ENCODE data around the gene ISG15.
"Not testable (repeated sequence)": the region's sequence is repeated elsewhere in the genome, so short reads cannot be mapped to it uniquely, and the experiment has no call there.

The ISG15 gene

DNA sequence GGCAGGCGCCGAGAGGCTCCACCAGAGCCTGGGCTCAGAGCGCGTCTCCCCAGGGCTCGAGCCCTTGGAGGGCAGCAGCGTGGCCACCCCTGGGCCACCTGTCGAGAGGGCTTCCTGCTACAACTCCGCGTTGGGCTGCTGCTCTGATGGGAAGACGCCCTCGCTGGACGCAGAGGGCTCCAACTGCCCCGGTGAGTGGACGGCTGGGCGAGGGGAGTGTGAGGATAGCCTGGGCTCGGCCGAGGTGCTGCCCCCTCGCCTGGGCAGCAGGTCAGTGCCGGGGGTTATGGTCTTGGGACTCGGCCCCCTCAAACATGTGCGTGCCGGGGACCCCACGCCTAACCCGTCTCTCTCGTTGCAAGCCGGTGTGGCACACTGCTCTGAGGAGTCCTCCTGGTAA lies 33.5 kb downstream of the ISG15 start:
- no peak for DNase-seq (ENCODE audit: low read depth)

DNA sequence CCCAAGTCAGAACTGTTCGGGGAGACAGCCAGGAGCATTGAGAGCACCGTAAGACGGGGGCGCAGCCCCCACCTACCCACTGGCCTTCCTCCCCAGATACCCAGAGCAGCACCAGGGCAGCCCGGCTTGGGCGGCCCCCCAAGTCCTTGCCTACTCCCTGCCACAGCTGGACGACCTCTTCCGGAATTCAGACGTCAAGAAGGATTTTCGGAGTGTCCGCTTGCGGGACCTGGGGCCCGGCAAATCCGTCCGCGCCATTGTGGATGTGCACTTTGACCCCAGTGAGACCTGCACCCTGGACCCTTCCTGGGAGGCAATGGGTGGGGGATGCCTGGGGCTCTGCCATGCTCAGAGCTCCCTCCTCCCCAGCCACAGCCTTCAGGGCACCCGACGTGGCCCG lies 34.1 kb downstream of the ISG15 start:
- no peak for DNase-seq (ENCODE audit: low read depth)

DNA sequence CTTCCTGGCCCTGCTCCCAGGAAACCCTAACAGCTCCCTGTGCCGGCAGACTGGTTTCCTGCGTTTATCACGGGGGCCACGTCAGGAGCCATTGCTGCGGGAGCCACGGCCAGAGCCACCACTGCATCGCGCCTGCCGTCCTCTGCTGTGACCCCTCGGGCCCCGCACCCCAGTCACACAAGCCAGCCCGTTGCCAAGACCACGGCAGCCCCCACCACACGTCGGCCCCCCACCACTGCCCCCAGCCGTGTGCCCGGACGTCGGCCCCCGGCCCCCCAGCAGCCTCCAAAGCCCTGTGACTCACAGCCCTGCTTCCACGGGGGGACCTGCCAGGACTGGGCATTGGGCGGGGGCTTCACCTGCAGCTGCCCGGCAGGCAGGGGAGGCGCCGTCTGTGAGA lies 34.7 kb downstream of the ISG15 start:
- DNase-seq (ENCODE audit: low read depth) = no peak

DNA sequence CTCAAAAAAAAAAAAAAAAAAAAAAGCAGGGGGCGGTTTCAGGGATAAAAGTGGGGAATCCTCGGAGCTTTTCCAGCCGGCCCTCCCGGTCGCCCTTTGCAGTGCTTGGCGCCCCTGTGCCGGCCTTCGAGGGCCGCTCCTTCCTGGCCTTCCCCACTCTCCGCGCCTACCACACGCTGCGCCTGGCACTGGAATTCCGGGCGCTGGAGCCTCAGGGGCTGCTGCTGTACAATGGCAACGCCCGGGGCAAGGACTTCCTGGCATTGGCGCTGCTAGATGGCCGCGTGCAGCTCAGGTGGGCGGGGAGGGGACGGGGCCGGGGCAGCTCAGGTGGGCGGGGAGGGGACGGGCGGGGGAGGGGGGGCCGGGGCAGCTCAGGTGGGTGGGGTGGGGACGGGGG lies 35.5 kb downstream of the ISG15 start:
- no peak for DNase-seq (ENCODE audit: low read depth)

DNA sequence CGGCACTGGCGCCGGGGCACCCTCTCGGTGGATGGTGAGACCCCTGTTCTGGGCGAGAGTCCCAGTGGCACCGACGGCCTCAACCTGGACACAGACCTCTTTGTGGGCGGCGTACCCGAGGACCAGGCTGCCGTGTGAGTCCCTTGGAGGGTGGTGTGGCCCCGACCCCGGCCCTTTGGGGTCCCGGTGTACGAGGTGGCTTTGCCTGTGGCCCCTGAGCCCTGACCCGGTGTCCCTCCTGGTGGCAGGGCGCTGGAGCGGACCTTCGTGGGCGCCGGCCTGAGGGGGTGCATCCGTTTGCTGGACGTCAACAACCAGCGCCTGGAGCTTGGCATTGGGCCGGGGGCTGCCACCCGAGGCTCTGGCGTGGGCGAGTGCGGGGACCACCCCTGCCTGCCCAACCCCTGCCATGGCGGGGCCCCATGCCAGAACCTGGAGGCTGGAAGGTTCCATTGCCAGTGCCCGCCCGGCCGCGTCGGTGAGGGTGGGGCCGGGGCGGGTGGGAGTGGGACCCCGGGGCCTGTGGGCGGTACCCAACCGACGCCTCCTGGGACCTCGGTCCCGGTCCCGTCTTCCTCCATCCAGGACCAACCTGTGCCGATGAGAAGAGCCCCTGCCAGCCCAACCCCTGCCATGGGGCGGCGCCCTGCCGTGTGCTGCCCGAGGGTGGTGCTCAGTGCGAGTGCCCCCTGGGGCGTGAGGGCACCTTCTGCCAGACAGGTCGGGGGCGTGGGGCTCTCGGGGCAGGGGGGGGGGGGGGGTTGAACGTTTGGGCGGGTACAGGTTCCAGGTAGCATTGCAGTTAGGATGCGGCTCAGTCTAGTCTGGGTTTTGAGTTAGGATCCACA lies 36.2 kb downstream of the ISG15 start:
- DNase-seq (ENCODE audit: low read depth) = no peak

DNA sequence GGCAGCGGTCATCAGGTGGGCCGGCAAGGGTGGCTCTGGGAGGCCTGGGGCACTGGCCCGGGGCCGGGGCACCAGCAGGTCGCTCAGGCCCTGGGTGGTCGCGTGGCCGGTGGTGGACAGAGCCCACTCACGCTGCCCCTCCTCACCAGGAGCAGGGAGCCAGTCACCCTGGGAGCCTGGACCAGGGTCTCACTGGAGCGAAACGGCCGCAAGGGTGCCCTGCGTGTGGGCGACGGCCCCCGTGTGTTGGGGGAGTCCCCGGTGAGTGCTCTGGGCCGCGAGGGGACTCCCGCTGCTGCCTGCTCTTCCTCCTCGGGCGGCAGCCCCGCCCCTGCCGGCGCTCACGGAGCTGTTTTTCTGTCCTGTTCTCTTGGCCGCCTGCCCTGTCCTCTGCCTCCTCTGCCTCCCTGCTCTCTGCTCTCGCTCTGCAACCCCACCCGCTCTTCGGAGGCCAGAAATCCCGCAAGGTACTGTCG lies 37.3 kb downstream of the ISG15 start:
- no peak for DNase-seq (ENCODE audit: low read depth)

DNA sequence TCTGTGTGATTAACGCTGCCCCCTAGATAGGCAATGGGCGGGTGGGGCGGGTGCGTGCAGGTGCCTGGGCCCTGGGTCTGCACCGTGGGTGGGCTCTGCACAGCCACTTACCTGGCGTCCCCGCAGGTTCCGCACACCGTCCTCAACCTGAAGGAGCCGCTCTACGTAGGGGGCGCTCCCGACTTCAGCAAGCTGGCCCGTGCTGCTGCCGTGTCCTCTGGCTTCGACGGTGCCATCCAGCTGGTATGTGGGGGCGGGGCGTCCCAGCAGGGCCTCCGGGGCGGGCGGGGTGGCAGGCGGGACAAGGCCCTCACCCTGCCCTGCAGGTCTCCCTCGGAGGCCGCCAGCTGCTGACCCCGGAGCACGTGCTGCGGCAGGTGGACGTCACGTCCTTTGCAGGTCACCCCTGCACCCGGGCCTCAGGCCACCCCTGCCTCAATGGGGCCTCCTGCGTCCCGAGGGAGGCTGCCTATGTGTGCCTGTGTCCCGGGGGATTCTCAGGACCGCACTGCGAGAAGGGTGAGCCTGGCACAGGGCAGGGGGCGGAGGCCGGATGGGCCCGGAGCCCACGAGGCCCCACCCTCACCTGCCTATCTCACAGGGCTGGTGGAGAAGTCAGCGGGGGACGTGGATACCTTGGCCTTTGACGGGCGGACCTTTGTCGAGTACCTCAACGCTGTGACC lies 38.0 kb downstream of the ISG15 start:
- DNase-seq (ENCODE audit: low read depth) = no peak

DNA sequence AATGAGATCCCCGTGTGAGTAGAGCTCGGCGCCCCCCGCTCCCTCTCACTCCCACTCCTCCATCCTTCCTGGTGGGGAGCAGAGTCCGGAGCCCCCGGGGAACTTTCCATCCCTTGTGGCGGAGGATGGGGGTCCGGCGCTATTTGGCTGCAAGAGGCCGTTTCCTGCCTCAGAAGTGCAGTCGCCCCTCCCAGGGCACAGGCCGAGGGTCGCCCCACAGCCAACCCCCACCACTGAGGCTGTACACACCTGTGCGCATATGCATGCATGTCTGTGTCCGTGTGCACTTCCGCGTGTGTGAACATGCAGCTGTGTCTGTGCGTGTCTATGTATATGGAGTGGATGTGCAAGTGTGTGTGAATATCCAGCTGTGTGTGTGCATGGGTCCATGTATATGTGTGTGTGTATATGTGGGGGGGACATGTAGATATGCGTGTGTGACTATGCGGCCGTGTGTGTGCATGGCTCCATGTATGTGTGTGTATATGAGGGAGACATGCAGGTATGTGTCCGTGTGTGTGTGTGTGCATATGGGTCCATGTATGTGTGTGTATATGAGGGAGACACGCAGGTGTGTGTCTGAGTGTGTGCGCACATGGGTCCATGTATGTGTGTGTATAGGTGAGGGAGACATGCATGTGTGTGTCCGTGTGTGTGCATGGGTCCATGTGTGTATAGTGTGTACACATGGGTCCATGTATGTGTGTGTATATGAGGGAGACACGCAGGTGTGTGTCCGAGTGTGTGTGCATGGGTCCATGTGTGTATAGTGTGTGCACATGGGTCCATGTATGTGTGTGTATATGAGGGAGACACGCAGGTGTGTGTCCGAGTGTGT lies 38.9 kb downstream of the ISG15 start:
- DNase-seq (ENCODE audit: low read depth) = no peak

DNA sequence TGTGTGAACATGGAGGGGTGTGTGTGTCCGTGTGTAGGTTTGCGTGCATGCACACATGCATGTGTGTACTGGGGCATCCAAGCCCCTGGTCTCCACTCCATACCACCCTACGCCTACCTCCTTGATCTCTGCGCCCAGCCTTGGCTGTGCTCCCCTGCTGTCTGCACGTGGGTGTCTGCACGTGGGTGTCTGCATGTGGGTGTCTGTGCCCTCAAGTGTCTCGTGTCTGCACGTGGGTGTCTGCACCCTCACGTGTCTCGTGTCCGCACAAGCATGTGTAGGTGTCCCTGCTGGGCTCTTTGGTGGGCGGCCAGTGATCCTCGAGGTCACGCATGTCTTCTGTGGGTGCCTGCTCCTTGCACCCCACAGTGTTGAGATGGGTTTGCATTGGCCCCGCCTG lies 39.7 kb downstream of the ISG15 start:
- no peak for DNase-seq (ENCODE audit: low read depth)

DNA sequence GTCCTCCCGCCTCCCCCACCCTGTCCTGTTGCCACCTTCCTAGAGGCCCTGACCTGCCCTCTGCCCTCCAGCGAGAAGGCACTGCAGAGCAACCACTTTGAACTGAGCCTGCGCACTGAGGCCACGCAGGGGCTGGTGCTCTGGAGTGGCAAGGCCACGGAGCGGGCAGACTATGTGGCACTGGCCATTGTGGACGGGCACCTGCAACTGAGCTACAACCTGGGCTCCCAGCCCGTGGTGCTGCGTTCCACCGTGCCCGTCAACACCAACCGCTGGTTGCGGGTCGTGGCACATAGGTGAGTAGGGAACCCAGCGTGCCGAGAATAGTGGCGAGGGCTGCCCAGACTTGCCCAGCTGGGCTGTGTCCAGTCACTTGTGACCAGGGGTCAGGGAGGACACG lies 40.4 kb downstream of the ISG15 start:
- DNase-seq (ENCODE audit: low read depth) = no peak

DNA sequence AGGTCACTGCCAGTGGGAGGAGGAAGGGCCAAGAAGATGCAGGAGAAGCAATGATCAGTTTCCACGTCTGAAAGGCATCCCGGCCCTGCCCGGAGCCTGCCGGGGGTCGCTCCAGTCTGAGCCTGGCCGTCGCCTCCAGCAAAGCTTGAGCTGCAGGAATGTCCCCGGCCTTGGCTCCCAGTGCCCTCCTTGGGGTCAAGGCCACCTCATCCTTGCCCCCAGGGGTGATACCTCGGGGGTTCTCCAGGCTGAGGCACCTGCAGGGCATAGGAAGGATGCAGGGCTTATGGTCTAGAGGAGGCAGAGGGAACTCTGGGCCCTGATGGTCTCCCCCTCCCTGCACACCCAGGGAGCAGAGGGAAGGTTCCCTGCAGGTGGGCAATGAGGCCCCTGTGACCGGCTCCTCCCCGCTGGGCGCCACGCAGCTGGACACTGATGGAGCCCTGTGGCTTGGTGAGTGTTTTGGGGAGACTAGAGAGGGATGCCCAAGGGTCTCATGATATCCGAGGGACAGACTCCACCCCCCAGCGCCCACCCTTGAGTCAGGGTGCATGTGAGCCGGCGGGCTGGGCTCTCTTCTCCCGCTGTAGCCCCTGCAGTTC lies 40.9 kb downstream of the ISG15 start:
- no peak for DNase-seq (ENCODE audit: low read depth)

DNA sequence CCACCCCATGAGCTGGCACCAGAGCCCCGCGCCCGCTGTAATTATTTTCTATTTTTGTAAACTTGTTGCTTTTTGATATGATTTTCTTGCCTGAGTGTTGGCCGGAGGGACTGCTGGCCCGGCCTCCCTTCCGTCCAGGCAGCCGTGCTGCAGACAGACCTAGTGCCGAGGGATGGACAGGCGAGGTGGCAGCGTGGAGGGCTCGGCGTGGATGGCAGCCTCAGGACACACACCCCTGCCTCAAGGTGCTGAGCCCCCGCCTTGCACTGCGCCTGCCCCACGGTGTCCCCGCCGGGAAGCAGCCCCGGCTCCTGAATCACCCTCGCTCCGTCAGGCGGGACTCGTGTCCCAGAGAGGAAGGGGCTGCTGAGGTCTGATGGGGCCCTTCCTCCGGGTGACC lies 41.7 kb downstream of the ISG15 start:
- DNase-seq (ENCODE audit: low read depth) = no peak

DNA sequence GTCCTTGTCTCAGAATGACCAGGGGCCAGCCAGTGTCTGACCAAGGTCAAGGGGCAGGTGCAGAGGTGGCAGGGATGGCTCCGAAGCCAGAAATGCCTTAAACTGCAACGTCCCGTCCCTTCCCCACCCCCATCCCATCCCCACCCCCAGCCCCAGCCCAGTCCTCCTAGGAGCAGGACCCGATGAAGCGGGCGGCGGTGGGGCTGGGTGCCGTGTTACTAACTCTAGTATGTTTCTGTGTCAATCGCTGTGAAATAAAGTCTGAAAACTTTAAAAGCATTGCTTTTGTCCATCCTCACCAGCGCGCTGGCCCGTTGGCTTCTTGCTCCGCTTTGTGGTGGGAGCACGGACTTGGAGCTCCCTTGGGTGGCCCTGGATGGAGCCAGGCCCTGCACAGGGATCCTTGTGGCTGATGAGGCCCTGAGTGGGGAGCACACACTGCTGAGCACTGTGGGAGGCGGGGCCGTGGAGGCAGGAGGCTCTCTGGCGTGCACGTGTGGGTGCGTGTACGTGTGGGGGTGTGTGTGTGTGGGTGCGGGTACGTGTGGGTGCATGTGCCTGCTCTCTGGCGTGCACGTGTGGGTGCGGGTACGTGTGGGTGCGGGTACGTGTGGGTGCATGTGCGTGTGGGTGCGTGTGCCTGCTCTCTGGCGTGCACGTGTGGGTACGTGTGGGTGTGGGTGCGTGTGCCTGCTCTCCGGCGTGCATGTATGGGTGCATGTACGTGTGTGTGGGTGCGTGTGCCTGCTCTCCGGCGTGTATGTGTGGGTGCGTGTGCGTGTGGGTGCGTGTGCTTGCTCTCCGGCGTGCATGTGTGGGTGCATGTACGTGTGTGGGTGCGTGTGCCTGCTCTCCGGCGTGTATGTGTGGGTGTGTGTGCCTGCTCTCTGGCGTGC lies 42.8 kb downstream of the ISG15 start:
- DNase-seq (ENCODE audit: low read depth) = no peak

DNA sequence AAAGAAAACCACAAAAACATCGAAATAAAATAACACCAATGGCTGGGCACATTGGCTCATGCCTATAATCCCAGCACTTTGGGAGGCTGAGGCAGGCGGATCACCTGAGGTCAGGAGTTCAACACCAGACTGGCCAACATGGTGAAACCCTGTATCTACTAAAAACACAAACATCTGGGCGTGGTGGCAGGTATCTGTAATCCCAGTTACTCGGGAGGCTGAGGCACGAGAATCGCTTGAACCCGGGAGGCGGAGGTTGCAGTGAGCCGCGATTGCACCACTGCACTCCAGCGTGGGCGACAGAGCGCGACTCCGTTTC lies 44.4 kb downstream of the ISG15 start:
- DNase-seq (ENCODE audit: low read depth) = not testable (repeated sequence)

DNA sequence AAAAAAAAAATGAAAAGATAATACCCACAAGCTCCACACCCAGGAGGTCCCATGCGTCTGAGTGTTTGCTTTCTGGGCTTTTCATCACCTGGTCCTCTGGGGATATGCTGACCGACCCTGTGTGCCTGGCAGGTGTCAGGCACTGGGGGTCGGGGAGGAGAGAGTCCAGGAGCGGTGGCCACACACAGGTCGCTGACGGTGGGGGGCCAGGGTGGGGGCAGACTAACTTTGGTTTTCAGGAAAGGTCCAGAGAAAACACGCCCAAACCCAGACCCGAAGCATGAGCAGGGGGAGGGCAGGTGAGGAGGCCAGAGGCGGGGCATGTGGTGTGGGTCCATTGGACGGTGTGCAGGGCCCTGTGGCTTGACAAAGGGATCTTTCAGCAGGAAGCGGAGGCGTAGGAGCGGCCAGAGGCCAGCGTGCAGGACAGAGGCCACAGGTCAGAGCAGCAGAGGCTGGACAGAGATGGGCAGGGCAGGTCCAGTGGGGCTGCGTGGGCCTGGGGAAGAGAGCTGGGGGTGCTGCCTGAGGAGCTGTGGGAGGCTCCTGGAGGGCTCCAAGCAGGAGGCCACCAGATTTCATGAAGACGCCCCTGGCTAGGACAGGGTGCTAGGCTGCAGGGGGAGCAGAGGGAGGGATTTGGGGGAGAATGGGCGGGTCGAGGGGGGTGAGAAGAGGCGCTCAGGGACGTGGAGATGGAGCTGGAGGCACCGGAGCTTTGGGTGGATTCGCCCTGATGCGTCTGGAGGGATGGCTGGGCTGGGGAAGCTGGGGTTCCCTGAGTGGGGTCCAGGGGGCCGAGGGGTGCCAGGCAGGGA lies 45.0 kb downstream of the ISG15 start:
- no peak for DNase-seq (ENCODE audit: low read depth)

DNA sequence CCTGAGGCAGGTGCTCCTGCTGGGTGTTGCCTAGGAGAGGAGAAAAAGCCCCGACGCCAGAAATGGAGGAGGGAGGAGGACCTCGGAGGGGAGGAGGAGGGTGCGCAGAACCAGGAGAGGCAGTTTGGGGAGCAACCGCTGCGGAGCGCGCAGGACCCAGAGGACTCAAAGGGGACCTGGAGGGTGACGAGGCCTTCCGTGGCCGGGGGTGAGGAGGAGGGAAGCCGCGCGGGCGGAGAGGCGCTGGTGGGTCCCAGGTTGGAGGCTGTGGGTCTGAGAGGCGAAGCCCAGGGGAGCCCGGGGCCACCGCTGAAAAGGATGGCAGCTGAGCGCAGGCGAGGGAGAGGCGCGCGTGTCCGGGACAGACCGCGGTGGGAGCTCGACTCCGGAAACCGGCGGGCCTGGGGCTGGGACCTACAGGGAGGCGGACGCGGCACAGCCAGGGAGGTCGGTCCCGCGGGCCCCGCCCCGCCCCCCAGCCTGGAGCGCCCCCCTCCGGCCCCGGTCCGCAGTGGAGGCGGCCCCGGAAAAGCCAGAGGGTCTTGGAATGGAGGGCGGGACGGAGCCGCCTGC lies 45.7 kb downstream of the ISG15 start:
- no peak for DNase-seq (ENCODE audit: low read depth)

DNA sequence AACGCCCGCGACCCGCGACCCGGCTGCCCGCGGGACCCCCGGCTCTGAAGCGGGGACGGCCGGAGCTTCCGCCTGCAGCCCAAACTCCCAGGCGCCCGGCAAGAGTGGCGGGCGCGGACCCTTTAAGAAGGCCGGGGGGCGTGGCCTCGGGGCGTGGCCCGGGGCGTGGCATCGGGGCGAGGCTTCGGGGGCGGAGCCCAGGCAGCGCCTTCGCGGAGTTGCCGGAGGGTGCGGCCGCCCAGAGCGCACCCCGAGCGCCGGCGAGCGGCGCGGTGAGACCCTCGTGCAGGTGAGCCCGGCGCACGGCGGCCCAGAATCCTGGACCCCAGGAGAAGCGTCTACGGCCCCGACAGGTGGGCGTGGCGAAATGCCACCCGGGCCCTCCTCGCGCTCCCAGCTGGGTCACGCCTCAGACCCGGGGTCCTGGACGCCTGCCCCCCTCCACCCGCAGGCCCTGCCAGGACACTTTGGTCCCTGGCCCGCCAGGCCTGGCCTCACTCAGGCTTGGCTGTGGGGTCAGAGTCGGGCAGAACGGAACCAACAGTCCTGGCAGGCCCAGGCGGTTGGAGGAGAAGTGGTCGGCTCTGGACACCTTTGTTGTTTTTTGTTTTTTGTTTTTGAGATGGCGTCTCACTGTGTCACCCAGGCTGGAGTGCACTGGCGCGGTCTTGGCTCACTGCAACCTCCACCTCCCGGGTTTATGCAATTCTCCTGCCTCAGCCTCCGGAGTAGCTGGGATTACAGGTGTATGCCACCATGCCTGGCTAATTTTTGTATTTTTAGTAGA lies 46.4 kb downstream of the ISG15 start:
- peak; percentile 87 for DNase-seq (ENCODE audit: low read depth)

DNA sequence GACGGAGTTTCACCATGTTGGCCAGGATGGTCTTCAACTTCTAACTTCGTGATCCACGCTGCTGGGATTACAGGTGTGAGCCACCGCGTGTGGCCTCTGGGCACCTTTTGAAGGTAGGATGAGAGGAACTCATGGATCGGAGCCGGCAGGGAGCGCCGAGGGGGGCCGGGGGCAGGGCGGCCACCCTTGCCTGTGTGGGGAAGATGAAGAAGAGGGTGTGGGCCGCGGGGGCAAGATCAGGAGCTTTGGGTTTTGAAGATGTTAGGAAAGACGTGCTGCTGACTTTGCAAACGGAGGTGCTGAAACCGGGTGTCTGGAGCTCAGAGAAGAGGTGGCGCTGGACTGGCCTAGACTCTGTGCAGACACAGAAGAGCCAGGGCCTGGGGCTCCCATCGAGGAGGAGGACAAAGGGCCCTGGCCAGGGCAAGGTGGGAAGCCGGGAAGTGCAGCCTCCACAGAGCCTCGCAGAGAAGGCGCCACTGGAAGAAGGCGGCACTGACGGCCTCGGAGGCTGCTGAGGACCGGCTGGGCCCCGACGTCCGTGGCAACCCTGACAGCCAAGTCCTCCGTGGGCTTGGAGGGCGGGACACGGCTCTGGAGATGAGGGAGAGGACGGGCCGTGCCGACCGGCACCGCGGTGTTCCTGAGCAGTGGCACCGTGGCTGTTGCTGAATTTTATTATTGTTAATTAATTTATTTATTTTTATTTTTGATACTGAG lies 47.1 kb downstream of the ISG15 start:
- DNase-seq (ENCODE audit: low read depth) = no peak

Measured in stimulated activated CD8-positive, alpha-beta memory T cell treated with anti-CD3 and anti-CD28 coated beads, Interleukin-7, amount 100 ng/mL, for 24 hours (primary cell).